Limb (tissue), 2 donors: ENCODE measurements around the gene OR1M1.
"Not testable (repeated sequence)": the region's sequence is repeated elsewhere in the genome, so short reads cannot be mapped to it uniquely, and the experiment has no call there.

Experiments
- DNase-seq, 2 donors: peaks; one replicate each; pipeline ENCODE4 v3.0.0-alpha.2; 2016; ENCODE audit errors: extremely low spot score in 2 of 2

OR1M1 gene

GRCh38 chr19:9086761-9087160 is at the start of gene OR1M1:
Gene OR1M1 (plus strand): TSS chr19:9087061. CDS start chr19:9093245, 6,184 bp downstream.
- no peak for DNase-seq

- no peak for DNase-seq
Observed at GRCh38 chr19:9037400-9038062, 49.3 kb upstream of the OR1M1 start.

- no peak for DNase-seq
Observed at GRCh38 chr19:9039728-9040127, 47.1 kb upstream of the OR1M1 start.

GRCh38 chr19:9040131-9040530 is 46.7 kb upstream of the OR1M1 start:
- DNase-seq, result no peak

- DNase-seq, result no peak
Observed at GRCh38 chr19:9041023-9041422, 45.8 kb upstream of the OR1M1 start.

GRCh38 chr19:9043524-9043923 is 43.3 kb upstream of the OR1M1 start:
- DNase-seq, result no peak

GRCh38 chr19:9044449-9044848 is 42.4 kb upstream of the OR1M1 start:
- no peak for DNase-seq

GRCh38 chr19:9046694-9047093 is 40.2 kb upstream of the OR1M1 start:
- DNase-seq, result no peak

GRCh38 chr19:9052894-9053293 is 34.0 kb upstream of the OR1M1 start:
- no peak for DNase-seq

GRCh38 chr19:9053674-9054073 is 33.2 kb upstream of the OR1M1 start:
- DNase-seq, result not testable (repeated sequence)

- no peak for DNase-seq
Observed at GRCh38 chr19:9054207-9054606, 32.7 kb upstream of the OR1M1 start.

GRCh38 chr19:9054765-9055164 is 32.1 kb upstream of the OR1M1 start:
- DNase-seq, result peak in 1 of 2 donors; percentile 45

GRCh38 chr19:9056131-9056530 is 30.7 kb upstream of the OR1M1 start:
- not testable (repeated sequence) for DNase-seq

GRCh38 chr19:9057505-9058258 is 29.2 kb upstream of the OR1M1 start:
- DNase-seq, result no peak

- DNase-seq, result no peak
Observed at GRCh38 chr19:9058905-9059667, 27.8 kb upstream of the OR1M1 start.

- DNase-seq, result no peak
Observed at GRCh38 chr19:9060564-9061340, 26.1 kb upstream of the OR1M1 start.

GRCh38 chr19:9061879-9062278 is 25.0 kb upstream of the OR1M1 start:
- DNase-seq, result no peak

GRCh38 chr19:9065457-9066014 is 21.3 kb upstream of the OR1M1 start:
- no peak for DNase-seq

GRCh38 chr19:9070066-9070465 is 16.8 kb upstream of the OR1M1 start:
- DNase-seq, result no peak

- DNase-seq, result not testable (repeated sequence)
Observed at GRCh38 chr19:9071720-9072119, 15.1 kb upstream of the OR1M1 start.

GRCh38 chr19:9073806-9074205 is 13.1 kb upstream of the OR1M1 start:
- DNase-seq, result no peak
